Esophagus muscularis mucosa (tissue), 4 donors: ENCODE results near the gene KPTN.

ENCODE experiments used
- CTCF ChIP-seq, 3 experiments: fragments of 200-600 bp in 2 of 3; fragments of 450-650 bp in 1 of 3; sonication (generic) in 2 of 3; IDR thresholded peaks; one replicate each; pipeline ENCODE4 v1.5.1; 2017 to 2019; ENCODE audit warnings: antibody characterized with exemption in 3 of 3, mild to moderate bottlenecking in 2 of 3, moderate library complexity in 1 of 3
- EP300 ChIP-seq: sonication (generic); formaldehyde crosslinking; IDR thresholded peaks from one replicate; pipeline ENCODE4 v1.6.1; 2017; ENCODE audit warnings: antibody characterized with exemption
- POLR2A ChIP-seq: fragments of 450-650 bp; IDR thresholded peaks from one replicate; pipeline ENCODE4 v1.6.1; 2017; ENCODE audit warnings: antibody characterized with exemption, moderate library complexity, mild to moderate bottlenecking, low read depth

- TF ChIP-seq CTCF (IDR thresholded peaks at IDR 0.05) (no peak), POLR2A (no peak), EP300 (no peak)
Observed at GRCh38 chr19:47523473-47523872, 39.5 kb upstream of the KPTN start.
